Fibroblast of gingiva (primary cell): ENCODE results near the gene RHEB.
A peak's percentile ranks its signal among the peaks of the same experiment; 100 is the strongest.
"Not testable (repeated sequence)": the region's sequence is repeated elsewhere in the genome, so short reads cannot be mapped to it uniquely, and the experiment has no call there.

ENCODE experiments used
- DNase-seq: peaks from one replicate; pipeline ENCODE4 v3.0.0-alpha.2; 2011; ENCODE audit warnings: low read depth

The RHEB gene

GRCh38 chr7:151519765-151520418, at the start of gene RHEB:
TSS of gene RHEB (minus strand) at chr7:151519895. CDS start at chr7:151519511, 384 bp downstream.
- peak; percentile 99 for DNase-seq

- peak; percentile 67 for DNase-seq
These were observed 47.2 kb upstream of the RHEB start for GRCh38 chr7:151566897-151567320.

- no peak for DNase-seq
These were observed 45.8 kb upstream of the RHEB start for GRCh38 chr7:151565541-151565940.

- no peak for DNase-seq
These were observed 40.5 kb upstream of the RHEB start for GRCh38 chr7:151560243-151560642.

- DNase-seq = no peak
These were observed 40.0 kb upstream of the RHEB start for GRCh38 chr7:151559557-151560183.

GRCh38 chr7:151558575-151558974, 38.9 kb upstream of the RHEB start:
- DNase-seq = no peak

- DNase-seq = no peak
These were observed 36.9 kb upstream of the RHEB start for GRCh38 chr7:151556592-151556991.

- DNase-seq = no peak
These were observed 33.7 kb upstream of the RHEB start for GRCh38 chr7:151553356-151553755.

- no peak for DNase-seq
These were observed 32.8 kb upstream of the RHEB start for GRCh38 chr7:151552352-151553028.

- DNase-seq = no peak
These were observed 32.1 kb upstream of the RHEB start for GRCh38 chr7:151551820-151552219.

- DNase-seq = no peak
These were observed 31.1 kb upstream of the RHEB start for GRCh38 chr7:151550656-151551286.

GRCh38 chr7:151549644-151550043, 29.9 kb upstream of the RHEB start:
- no peak for DNase-seq

GRCh38 chr7:151549083-151549482, 29.4 kb upstream of the RHEB start:
- no peak for DNase-seq

GRCh38 chr7:151544183-151544582, 24.5 kb upstream of the RHEB start:
- DNase-seq = no peak

- no peak for DNase-seq
These were observed 23.0 kb upstream of the RHEB start for GRCh38 chr7:151542606-151543130.

GRCh38 chr7:151541709-151542499, 22.2 kb upstream of the RHEB start:
- DNase-seq = no peak

- DNase-seq = no peak
These were observed 20.5 kb upstream of the RHEB start for GRCh38 chr7:151540146-151540545.

GRCh38 chr7:151539088-151539671, 19.5 kb upstream of the RHEB start:
- no peak for DNase-seq

GRCh38 chr7:151537818-151538561, 18.3 kb upstream of the RHEB start:
- peak; percentile 46 for DNase-seq

GRCh38 chr7:151536178-151536577, 16.5 kb upstream of the RHEB start:
- DNase-seq = not testable (repeated sequence)

GRCh38 chr7:151529842-151530241, 10.1 kb upstream of the RHEB start:
- no peak for DNase-seq
